ENCODE measurements around the gene MSL1. TPM values are rescaled to one million over a fixed set of nuclear protein-coding genes. Genes with fewer than 3 reads are reported as not detected.
A peak's percentile ranks its signal among the peaks of the same experiment; 100 is the strongest.

The MSL1 gene
- total RNA-seq, 3 donors from 2014 or later = 83.7 to 100.0 (median 85.3) TPM

GRCh38 chr17:40093580-40094201, 28.1 kb upstream of the MSL1 start:
- ATAC-seq (no peak), DNase-seq (no peak)
- intact Hi-C loops (cut with DNase I, micrococcal nuclease) = no loop called here
- Histone ChIP-seq H3K4me1 (ENCODE audit: low read depth) (peaks cover 30% of the 10 kb centered on the region), H3K4me3 (no peak overlapping the region), H3K9me3 (no peaks in the 10 kb centered on the region), H3K36me3 (ENCODE audit: low read depth) (peaks cover 3% of the 10 kb centered on the region)
- TF ChIP-seq CTCF (IDR thresholded peaks at IDR 0.05) = no peak

GRCh38 chr17:40094874-40095273, 26.9 kb upstream of the MSL1 start:
- peaks cover 35% of the 10 kb centered on the region for H3K4me1 ChIP-seq (ENCODE audit: low read depth)
- DNase-seq = no peak
- no peak for ATAC-seq
- H3K9me3 ChIP-seq = no peaks in the 10 kb centered on the region
- TF ChIP-seq CTCF (IDR thresholded peaks at IDR 0.05) = no peak
- intact Hi-C loops (cut with DNase I, micrococcal nuclease) = no loop called here
- no peak overlapping the region for H3K4me3 ChIP-seq
- no peaks in the 10 kb centered on the region for H3K36me3 ChIP-seq (ENCODE audit: low read depth)

- DNase-seq (peak in 1 of 3 donors; percentile 76), ATAC-seq (no peak)
- Histone ChIP-seq H3K4me3 (no peak overlapping the region), H3K4me1 (ENCODE audit: low read depth) (peaks cover 35% of the 10 kb centered on the region), H3K9me3 (no peaks in the 10 kb centered on the region), H3K36me3 (ENCODE audit: low read depth) (no peaks in the 10 kb centered on the region)
- intact Hi-C loops (cut with DNase I, micrococcal nuclease) = no loop called here
- TF ChIP-seq CTCF (IDR thresholded peaks at IDR 0.05) = no peak
Measured at GRCh38 chr17:40095351-40095943, 26.3 kb upstream of the MSL1 start.

GRCh38 chr17:40095944-40096791, 25.6 kb upstream of the MSL1 start:
- no peak for TF ChIP-seq CTCF (IDR thresholded peaks at IDR 0.05)
- no peaks in the 10 kb centered on the region for H3K9me3 ChIP-seq
- ATAC-seq (peak; percentile 0), DNase-seq (peak; percentile 61 to 85 (median 76))
- intact Hi-C loops (cut with DNase I, micrococcal nuclease) = no loop called here
- no peak overlapping the region for H3K4me3 ChIP-seq
- H3K4me1 ChIP-seq (ENCODE audit: low read depth) = peaks cover 41% of the 10 kb centered on the region
- no peaks in the 10 kb centered on the region for H3K36me3 ChIP-seq (ENCODE audit: low read depth)

DNA sequence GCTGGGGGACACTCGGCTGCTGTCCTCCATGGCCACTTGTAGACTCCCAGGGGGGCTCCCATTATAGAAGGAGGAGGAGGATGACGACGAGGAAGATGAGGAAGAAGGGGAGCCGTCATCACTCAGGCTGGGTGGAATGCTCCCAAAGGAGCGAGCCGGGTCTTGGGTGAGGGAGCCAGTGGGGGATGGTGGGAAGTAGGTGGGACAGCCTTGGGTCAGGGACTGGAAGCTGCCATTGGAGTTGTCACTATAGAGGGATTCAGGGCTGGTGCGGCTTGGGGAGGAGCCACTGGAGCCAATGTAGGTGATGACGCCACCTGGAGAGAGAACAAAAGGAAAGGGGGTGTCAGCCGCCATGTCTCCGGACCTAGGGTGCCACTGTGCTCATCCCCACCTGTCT, 24.7 kb upstream of the MSL1 start:
- intact Hi-C loops (cut with DNase I, micrococcal nuclease) = no loop called here
- TF ChIP-seq CTCF (IDR thresholded peaks at IDR 0.05) = no peak
- ATAC-seq (no peak), DNase-seq (no peak)
- H3K9me3 ChIP-seq = no peaks in the 10 kb centered on the region
- H3K36me3 ChIP-seq (ENCODE audit: low read depth) = no peaks in the 10 kb centered on the region
- H3K4me1 ChIP-seq (ENCODE audit: low read depth) = peaks cover 50% of the 10 kb centered on the region
- no peak overlapping the region for H3K4me3 ChIP-seq

Data from mucosa of descending colon (tissue), 3 donors.